NCI-H345 (cell line): Measurements from ENCODE around the gene BORCS6.
A peak's percentile ranks its signal among the peaks of the same experiment; 100 is the strongest.

ENCODE experiments used
- DNase-seq: peaks from one replicate; lab custom pipeline; 2025; lab: John Stamatoyannopoulos, UW

Gene BORCS6

GRCh38 chr17:8154608-8155155 is 35.3 kb downstream of the BORCS6 start:
- no peak for DNase-seq

DNA sequence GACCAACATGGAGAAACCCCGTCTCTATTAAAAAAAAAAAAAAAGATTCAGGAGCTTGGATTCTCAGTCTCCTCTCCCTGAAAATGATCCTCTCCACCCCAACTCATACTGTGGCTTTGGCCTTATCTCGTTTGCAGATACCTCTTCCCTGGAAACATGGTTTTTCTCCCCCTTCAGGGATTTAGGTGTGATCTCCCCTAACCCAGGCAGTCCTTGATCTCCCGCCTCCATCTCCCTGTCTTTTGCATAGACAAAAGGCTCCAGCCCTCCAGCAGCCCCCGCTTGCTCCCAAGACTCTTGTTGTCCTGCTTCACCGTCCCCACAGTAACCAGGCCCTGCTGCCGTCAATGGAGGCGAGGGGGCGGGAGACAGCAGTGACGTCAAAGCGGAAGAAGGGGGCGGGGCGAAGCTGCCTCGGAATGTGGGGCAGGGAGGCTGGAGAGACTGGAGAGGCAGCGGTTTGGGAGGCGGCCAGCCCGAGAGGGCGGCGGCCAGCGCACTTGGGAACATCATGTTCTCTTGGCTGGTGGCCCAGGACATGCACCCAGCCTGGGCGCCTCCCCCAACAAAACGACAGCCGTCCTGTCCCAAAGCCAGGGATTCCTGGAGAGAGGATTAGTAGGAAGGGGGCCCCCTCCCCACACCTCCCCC is 35.9 kb downstream of the BORCS6 start:
- no peak for DNase-seq

DNA sequence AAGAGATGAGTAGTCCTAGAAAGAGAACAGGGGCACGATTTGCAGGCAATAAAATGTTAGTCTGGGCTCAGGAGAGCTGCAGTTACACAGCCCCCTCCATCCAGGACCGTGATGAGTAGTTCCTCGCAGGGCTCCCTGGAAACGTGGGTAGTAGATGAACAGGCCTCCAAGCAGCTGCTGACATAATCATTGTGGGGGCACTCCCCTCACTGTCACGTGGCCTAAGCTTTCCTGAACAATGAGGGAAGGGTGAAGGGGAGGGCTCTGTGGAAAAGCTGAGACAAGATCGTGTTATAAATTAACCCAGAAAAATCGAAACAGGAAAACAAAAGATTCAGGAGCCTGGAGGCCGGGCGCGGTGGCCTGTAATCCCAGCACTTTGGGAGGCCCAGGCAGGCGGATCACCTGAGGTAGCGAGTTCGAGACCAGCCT is 36.4 kb downstream of the BORCS6 start:
- DNase-seq: no peak

GRCh38 chr17:8153031-8153451 is 36.9 kb downstream of the BORCS6 start:
- no peak for DNase-seq

DNA sequence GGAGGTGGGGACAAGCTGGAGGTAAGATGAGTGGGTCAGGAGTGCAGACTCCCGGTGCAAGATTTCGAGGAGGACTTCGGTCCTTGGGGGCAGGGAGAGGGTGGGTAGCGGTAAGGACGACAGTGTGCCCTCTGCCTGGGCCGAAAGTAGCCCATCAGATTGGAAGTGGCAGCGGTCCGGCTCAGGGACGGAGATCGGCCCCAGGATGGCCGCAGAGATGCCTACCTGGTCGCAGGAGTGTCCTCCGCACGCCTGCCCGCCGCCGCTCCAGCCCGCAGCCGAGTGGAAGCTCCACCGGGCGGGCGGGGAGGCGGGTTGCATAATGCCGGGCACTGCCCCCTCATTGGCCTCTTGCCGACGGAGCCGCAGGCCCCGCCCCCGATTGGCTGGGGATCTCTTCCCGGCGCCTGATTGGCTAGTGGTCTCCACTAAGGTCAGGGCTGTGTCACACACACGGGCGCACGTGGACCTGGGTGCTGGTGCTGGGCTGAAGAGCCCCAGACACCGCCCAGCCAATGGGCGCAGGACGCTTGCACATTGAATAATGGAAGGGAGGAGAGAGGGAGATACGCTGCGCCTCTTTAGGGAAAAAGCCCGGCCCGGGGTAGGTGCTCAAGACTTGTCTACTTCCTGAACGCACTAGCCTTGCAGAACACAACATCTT is 37.7 kb downstream of the BORCS6 start, which contains the start of gene PER1:
Gene PER1, minus strand, starts transcription at position 293 of the 664 bp plus-strand sequence. CDS start 1,698 bp downstream, outside the sequence.
- peak; percentile 81 for DNase-seq

DNA sequence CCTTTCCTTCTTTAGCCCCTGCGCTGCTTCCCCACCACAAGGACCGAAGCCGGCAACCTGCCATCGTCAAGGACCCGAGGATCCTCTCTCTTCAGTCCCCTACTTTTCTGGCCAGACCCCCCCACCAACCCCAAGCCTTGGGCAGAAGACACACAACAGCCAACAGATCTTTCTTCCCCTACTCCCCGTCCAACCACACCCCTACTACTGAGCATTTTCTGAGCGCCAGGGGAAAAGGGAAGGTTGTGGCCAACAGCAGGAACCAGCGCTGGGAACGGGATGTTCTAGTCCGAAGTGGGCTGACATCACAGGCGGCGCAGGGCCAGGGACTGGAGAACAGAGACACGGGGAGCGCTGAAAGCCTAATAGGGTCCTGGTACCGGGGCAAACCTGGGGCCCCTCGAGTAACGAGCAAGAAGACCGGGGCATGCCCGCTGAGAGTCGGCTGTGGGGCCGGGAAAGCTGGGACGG is 38.3 kb downstream of the BORCS6 start:
- DNase-seq: peak; percentile 5

GRCh38 chr17:8151120-8151640 is 38.8 kb downstream of the BORCS6 start:
- peak; percentile 76 for DNase-seq

GRCh38 chr17:8150194-8151119 is 39.5 kb downstream of the BORCS6 start:
- no peak for DNase-seq

DNA sequence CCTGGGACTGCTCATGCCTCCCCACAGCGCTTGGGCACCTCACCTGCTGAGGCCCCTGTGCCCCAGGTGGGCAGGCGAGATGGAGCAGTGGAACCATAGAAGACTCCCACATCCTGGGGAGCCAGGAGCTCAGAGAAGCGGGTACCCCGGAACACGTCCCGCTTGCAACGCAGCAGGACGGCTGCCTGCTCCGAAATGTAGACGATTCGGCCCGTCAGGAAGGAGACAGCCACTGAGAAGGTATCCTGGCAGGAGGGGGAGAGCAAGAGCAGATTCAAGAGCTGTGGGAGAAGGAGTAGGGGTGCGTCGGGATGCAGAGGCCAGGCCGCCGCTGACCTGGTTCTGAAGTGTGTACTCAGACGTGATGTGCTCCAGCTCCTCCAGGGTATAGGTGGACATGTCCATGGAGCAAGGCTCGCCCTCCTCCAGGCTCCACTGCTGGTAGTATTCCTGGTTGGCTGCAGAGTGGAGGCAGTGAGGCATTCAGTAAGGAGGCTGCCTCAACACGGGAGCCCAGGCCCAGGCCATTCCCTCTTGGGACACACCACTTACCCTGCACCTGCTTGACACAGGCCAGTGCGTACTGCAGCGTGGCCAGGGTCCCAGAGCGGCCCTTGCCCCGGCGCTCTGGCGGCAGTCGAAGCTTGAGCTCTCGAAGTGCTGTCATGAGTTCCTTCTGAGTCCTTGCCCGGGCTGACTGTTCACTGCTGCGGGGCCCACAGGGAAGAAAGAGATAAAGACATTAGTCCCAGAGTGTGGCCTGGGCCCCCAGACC is 40.4 kb downstream of the BORCS6 start:
- no peak for DNase-seq

GRCh38 chr17:8148560-8148959 is 41.4 kb downstream of the BORCS6 start:
- no peak for DNase-seq

GRCh38 chr17:8147805-8148404 is 42.1 kb downstream of the BORCS6 start:
- no peak for DNase-seq

DNA sequence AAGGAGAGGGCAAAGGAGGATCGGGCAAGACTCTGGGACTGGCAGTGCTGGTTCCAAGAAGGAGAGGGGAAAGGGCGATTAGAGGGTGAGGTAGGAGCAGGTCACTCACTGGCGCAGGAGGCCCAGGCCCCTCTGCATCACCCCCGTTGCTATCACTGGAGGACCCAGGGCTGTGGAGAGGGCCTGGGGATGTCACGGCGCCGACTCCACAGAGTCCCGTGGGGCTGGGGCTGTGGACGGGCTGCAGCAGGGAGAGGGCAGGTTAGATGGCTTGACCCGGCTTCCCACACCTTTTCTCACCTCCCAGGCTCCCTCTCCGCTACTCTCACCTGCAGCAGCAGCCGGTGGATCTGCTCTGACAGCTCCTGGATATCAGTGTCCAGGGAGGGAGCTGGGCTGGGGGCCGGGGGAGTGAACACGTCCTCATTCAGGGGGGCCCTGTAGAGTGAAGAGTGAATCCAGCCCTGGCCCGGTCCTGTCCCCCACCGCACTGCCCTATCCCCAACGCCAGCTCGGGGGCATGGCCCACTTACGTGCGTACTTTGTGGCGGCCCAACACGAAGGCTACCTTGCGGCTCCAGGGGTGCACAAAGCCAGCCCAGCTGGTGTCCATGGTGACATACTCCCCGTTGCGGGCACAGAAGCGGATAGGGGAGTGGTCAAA is 42.7 kb downstream of the BORCS6 start:
- no peak for DNase-seq

GRCh38 chr17:8146381-8147140 is 43.4 kb downstream of the BORCS6 start:
- DNase-seq: no peak

DNA sequence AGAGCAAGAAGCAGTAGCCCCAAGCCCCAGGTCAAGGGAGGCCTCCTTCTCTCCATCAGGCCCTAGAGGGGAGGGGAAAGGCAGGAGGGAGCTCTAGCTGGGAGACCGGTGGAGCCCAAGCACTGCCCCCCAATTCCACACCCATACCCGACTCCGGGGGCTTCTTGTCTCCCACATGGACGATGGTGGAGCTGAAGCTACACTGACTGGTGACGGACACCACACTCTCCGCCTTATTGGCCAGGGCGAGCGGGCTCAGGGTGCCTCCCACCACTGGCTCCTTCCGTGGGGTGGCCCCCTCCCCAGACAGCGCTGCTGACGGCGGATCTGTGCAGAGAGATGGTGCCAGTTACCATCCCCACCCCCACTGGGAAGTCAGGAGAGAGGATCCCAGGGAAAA is 44.2 kb downstream of the BORCS6 start:
- no peak for DNase-seq

DNA sequence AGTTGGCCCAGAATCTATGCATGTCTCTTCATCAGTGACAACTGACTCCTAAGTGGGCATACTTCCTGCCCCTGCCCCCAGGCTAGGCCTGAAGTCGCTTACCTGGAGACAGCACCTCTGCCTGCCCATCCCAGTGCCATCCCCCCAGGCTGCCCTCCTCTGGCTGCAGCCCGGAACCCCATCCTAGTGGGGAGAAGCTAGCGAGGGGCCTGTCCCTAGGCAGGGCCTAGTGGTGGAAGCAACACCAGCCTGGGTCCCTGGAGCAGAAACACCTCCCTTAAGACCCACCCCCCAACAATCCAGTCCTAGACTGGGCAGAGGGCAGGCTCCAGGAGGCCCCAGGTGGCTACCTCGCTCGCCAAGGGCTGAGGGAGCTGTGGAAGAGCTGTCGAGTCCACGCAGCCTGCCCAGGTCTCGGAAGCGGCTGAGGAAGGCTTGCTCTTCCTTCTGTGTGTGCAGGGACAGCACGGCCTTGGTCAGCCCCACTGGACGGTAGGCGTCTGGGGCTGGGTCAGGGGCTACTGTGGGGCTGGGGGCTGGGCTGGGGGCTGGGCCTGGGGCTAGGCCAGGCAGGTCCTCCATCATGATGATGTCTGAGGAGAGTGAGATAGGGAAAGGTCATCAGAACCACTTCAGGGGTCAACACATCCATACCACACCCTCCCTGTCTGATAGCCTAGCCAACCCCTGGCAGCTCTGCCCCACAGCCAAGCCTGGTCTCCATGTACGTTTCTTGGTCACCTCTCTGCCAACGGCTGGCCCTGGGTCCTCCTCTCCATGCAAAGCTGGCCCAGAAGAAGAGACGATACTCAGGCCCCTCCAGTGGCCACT is 45.4 kb downstream of the BORCS6 start:
- no peak for DNase-seq

DNA sequence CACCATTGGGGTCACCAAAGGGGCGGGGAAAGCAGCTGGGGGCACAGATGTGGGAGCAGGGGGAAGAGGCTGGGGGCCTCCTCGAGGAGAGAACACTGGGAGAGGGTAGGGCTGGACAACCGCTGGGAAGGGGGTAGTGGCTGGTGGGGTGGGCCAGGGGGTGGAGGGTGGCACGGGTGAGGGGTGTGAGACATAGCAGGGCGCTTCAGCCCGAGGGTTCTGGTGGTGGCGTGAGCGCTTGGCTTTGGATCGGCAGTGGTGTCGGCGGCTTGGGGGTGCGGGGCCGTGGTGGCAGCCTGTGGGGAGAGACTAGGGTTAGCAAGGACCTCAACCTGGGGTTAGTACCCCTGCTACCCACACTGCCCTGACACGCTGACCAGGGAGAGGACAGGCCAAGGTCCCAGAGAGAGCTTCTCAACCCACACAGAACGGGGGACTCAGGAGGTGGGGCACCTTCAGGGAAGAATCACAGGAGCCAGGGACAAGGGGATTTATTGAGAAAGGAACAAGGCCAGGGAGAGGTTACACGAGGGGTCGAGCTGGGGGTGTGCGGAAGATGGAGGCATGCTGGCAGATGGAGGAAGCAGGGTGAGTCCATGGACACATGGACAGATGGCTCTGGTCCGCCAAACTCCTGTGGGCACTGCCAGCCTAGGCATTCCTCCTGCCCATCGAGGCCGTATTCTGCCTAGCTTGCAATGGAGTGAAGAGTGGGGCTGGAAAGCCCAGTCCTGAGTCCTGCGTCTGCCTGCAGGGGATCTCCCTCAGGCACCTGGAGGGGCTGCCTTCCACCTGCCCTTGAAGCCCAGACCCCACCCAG is 46.2 kb downstream of the BORCS6 start:
- no peak for DNase-seq

DNA sequence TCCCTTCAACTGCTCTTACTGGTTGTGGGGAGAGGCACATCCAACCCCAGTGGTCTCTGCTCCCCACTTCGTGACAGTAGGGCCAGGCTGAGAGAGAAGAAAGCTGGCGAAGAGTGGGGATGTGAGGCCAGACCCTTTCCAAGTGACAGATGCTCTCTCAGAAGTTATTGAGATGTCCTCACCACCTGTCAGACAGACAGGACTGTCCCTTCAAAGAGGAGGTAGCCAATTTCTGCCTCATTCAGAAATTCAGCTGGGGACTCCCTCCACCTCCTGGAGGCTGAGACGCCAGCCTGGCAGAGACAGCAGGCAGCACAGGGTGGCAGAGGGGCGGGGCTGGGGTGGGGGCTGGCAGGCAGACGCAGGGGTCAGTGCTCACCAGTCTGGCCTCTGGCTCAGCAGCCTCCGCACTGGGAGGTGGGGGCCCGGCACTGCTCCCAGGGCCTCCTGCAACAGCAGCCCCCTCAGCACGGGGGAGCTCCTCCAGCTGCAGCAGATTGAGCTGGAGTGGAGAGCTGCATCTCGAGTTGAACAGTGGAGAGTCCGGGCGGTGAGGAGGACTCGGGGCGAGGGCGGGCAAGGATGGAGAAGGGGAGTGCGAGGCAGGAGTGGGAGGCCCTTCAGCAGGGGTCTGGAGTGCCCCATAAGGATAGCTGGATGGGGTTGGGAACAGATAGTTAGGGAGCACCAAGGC is 46.9 kb downstream of the BORCS6 start:
- DNase-seq: no peak
